Skeletal muscle tissue (tissue), 4 donors: ENCODE data around the gene GBP6. TPM values are rescaled to one million over a fixed set of nuclear protein-coding genes. Genes with fewer than 3 reads are reported as not detected.
"Not testable (repeated sequence)": the region's sequence is repeated elsewhere in the genome, so short reads cannot be mapped to it uniquely, and the experiment has no call there.

ENCODE experiments used
- H3K27ac ChIP-seq: one replicate; pipeline ENCODE4 v1.7.0; 2013; ENCODE audit warnings: mild to moderate bottlenecking, low read depth, low read length, inconsistent platforms
- H3K27me3 ChIP-seq, 3 donors: one replicate each; pipeline ENCODE4 v1.7.0; 2013; ENCODE audit warnings: low read length in 3 of 3; ENCODE audit not compliant: control insufficient read depth in 3 of 3, insufficient read depth in 3 of 3
- H3K36me3 ChIP-seq, 3 donors: one replicate each; pipeline ENCODE4 v1.7.0; 2013; ENCODE audit warnings: low read length in 3 of 3; ENCODE audit not compliant: control insufficient read depth in 3 of 3, insufficient read depth in 3 of 3
- H3K4me1 ChIP-seq, 3 donors: one replicate each; pipeline ENCODE4 v1.7.0; 2013; ENCODE audit warnings: low read length in 3 of 3, mild to moderate bottlenecking in 3 of 3; ENCODE audit not compliant: control insufficient read depth in 3 of 3, insufficient read depth in 3 of 3
- H3K4me3 ChIP-seq, 3 donors: one replicate each; pipeline ENCODE4 v1.7.0; 2013; ENCODE audit warnings: low read length in 3 of 3
- H3K9ac ChIP-seq, 3 donors: one replicate each; pipeline ENCODE4 v1.7.0; 2013; ENCODE audit warnings: low read length in 3 of 3, mild to moderate bottlenecking in 3 of 3, moderate library complexity in 2 of 3, low read depth in 1 of 3
- H3K9me3 ChIP-seq, 3 donors: one replicate each; pipeline ENCODE4 v1.7.0; 2013; ENCODE audit warnings: low read length in 3 of 3; ENCODE audit not compliant: control insufficient read depth in 3 of 3
- total RNA-seq: library from RNA; depleted of rRNA; stranded (reverse); fragments of >200 nt; gene quantifications from one replicate; pipeline ENCODE4 v1.2.3, GENCODE V29; 2014
- donor health status: Osteomylitis.

The GBP6 gene
- total RNA-seq, 1 donor from 2014 or later = not detected

DNA sequence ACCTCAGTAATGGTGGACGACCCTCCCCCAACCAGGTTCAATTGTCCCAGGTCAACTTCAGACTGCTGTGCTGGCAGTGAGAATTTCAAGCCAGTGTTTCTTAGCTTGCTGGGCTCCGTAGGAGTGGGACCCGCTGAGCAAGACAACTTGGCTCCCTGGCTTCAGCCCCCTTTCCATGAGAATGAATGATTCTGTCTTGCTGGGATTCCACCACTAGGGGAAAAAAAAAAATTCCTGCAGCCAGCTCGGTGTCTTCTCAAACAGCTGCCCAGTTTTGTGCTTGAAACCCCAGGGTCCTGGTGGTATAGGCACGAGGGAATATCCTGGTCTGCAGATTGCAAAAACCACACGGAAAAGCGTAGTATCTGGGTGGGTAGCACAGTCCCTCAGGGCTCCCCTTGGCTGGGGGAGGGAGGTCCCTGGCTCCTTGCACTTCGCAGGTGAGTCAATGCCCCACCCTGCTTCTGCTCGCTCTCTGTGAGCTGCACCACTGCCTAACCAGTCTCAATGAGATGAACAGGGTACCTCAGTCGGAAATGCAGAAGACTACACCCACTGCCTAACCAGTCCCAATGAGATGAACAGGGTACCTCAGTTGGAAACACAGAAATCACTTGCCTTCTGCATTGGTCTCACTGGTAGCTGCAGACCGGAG, 41.5 kb downstream of the GBP6 start:
- no peaks in the 10 kb centered on the region for H3K36me3 ChIP-seq
- H3K4me1 ChIP-seq = no peaks in the 10 kb centered on the region
- no peak overlapping the region for H3K9ac ChIP-seq
- no peak overlapping the region for H3K27ac ChIP-seq
- peaks cover 0 to 3% (median 0%) of the 10 kb centered on the region in 3 donors for H3K27me3 ChIP-seq
- H3K4me3 ChIP-seq = no peak overlapping the region
- H3K9me3 ChIP-seq = no peaks in the 10 kb centered on the region

DNA sequence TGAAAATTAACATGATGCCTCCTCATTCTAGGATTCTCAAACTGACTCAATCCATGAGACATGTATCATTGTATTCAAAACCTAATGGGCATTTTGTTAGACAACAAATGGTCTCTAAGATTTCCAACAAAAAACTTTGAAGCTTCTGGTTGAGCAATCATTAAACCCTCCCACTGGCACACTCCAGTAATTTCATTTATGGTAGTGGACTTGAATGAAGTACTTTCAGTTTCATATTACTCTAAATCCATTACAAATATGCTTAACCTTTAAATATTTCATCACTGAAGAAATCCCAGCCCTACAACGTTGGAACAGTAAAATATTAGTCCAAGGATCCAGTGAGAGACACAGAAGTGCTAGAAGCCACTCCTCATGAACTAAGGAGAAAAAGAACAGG, 43.5 kb downstream of the GBP6 start:
- H3K4me1 ChIP-seq = no peaks in the 10 kb centered on the region
- H3K27ac ChIP-seq = no peak overlapping the region
- H3K36me3 ChIP-seq = no peaks in the 10 kb centered on the region
- peaks cover 0 to 3% (median 0%) of the 10 kb centered on the region in 3 donors for H3K27me3 ChIP-seq
- H3K4me3 ChIP-seq = peak overlapping the region in 2 of 3 donors; percentile 35 to 45
- H3K9me3 ChIP-seq = no peaks in the 10 kb centered on the region
- no peak overlapping the region for H3K9ac ChIP-seq

DNA sequence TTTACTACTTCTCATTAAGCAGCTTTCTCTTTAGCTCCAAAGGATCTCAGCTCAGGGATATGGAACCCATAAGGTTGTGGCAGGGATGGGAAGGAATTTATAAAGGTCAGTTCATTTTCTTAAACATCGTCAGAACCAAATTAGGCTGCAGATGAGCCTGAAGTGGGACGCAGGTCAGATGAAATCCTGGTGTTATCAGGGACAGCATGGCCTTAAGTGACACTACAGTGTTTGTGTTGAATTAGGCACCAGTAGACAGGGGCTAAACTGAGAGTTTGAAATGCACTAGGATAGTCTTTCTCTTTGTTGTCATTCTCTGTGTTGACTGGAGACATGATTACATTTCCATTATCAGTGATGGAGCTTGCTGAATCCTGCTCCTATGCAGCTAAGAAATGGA, 43.9 kb downstream of the GBP6 start:
- not testable (repeated sequence) for H3K36me3 ChIP-seq, H3K27ac ChIP-seq, H3K4me1 ChIP-seq, H3K27me3 ChIP-seq, H3K9me3 ChIP-seq
- peak overlapping the region in 1 of 3 donors; percentile 3 for H3K9ac ChIP-seq
- H3K4me3 ChIP-seq = peak overlapping the region; percentile 29 to 45 (median 35)

DNA sequence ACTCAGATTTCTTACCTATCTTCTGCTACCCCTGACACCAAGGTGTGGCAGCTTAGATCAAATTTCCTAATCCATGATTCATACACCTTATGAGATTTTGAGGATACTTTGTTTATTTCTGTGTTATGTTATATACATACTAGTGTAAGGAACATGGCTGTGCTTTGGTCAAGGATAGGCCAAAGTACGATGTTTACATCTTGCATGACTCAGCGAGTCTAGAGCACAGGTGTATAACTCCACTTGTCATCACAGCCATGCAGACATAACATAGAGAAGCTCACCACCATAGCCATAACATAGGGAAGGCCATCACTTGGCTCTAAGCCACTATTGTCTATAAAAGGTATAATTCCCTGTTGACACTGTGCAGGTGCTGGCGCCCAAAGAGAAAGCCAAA, 61.2 kb downstream of the GBP6 start:
- Histone ChIP-seq H3K4me3 (no peak overlapping the region), H3K27ac (no peak overlapping the region), H3K9me3 (no peaks in the 10 kb centered on the region), H3K9ac (no peak overlapping the region), H3K4me1 (peaks cover 0 to 3% (median 0%) of the 10 kb centered on the region in 3 donors), H3K27me3 (no peaks in the 10 kb centered on the region), H3K36me3 (no peaks in the 10 kb centered on the region)

DNA sequence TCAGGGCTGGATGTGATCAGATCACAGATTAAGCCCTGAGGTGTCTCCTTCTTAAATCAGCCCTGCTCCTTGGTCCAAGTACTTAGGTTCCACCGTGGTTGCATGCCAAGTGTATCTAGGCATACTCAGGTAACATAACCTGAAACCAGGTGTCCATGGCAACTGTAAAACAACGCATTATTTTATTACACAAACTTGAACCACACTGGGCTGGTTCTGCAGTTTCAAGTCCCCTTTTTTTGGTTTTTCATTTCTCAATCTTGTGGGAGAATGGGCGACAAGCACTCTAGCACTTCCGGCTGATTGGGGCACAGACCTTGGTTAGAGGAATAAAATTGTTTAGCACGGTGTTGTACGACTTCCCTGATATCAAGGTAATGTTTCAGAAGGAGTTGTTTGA, 65.2 kb downstream of the GBP6 start:
- no peaks in the 10 kb centered on the region for H3K9me3 ChIP-seq
- no peak overlapping the region for H3K27ac ChIP-seq
- H3K27me3 ChIP-seq = no peaks in the 10 kb centered on the region
- H3K9ac ChIP-seq = no peak overlapping the region
- H3K4me1 ChIP-seq = peaks cover 0 to 3% (median 0%) of the 10 kb centered on the region in 3 donors
- H3K36me3 ChIP-seq = no peaks in the 10 kb centered on the region
- no peak overlapping the region for H3K4me3 ChIP-seq

DNA sequence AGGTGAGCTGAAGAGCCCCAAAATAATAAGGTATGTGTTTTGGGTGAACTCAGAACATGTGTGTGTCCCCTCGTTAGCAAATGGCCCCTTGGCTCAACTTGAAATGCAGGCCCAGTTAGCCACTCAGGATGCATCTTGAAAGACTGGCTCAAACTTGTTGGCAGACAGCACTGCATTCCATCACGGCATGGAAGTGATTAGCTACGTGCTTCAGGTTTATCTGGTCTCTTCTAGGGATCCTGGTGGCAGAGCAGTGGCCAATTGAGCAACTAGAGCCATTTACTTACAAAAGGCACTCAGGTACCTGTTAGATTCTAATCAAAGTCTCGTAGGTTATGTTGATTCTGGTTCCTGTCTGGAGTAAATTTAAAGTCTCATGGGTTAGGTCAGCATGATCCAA, 65.8 kb downstream of the GBP6 start:
- H3K27ac ChIP-seq, H3K27me3 ChIP-seq, H3K4me3 ChIP-seq, H3K9ac ChIP-seq, H3K9me3 ChIP-seq, H3K4me1 ChIP-seq, H3K36me3 ChIP-seq: not testable (repeated sequence)

DNA sequence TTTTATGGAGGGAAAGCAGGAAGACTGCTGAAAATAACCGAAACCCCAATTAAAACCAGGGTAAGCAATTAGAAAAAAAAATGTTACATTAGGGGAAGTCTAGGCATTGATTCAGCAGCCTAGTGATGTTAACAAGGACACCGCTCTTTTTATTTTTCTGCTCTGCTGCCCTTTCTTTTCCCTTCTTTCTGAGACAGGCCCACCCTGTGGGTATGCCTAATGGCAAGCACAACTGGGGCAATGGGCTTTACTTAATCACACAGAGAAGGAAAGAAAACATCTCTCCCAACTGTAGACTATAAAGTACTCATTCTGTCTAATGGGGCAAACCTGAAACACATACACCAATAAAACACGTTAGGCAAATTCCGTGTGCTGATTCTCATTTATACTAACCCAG, 69.6 kb downstream of the GBP6 start:
- H3K36me3 ChIP-seq = no peaks in the 10 kb centered on the region
- H3K9me3 ChIP-seq = no peaks in the 10 kb centered on the region
- no peak overlapping the region for H3K9ac ChIP-seq
- H3K27me3 ChIP-seq = peaks cover 0 to 2% (median 0%) of the 10 kb centered on the region in 3 donors
- H3K4me3 ChIP-seq = no peak overlapping the region
- H3K27ac ChIP-seq = no peak overlapping the region
- peaks cover 0 to under 1% (median 0%) of the 10 kb centered on the region in 3 donors for H3K4me1 ChIP-seq

DNA sequence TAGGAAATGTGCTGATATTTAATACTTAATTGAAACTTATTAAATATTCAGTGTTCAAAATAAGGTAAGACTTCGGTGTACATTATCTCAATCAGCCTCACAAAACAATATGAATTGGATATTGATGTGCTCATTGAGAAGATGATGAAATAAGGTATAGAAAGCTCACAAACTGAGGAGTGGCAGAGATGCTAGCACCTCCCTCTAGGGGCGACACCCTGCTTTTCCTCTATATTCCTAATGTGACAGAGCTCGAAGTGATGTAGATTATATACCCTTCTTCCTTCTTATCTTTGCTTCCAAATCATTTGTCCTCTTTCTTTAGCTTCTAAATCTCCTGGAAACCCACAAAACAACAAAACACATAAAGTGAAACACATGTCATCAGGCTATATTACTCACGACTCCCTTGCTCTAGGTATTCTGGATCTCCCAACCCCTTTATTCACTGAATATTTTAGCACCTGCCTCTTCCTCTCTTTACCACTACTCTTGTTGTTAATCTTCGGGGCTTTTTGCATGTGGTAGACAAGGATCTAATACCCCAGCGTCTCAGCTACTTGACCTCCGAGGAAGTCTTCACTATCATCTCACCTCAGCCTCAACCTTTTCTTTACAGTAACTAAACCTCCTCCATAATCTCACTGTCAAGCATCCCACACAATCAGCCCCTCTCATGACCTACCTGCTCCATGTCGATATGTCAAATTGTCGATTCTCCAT, 70.4 kb downstream of the GBP6 start:
- not testable (repeated sequence) for H3K9ac ChIP-seq, H3K27me3 ChIP-seq, H3K27ac ChIP-seq, H3K4me1 ChIP-seq, H3K4me3 ChIP-seq, H3K36me3 ChIP-seq, H3K9me3 ChIP-seq

Other genes starting within 250 kb of the GBP6 start
- gene GBP2, start 237.9 kb upstream of the GBP6 start, total RNA-seq = 1.6 TPM
- gene GBP7, start 188.1 kb upstream of the GBP6 start, total RNA-seq = not detected
- gene GBP4, start 165.1 kb upstream of the GBP6 start, total RNA-seq = 3.7 TPM
- gene GBP5, start 91.2 kb upstream of the GBP6 start, total RNA-seq = 0.52 TPM
- 3.7 TPM for gene LRRC8B, start 160.8 kb downstream of the GBP6 start, total RNA-seq